Mesodermal cell (in vitro differentiated cells): Measurements from ENCODE around the gene UBE2E3.

Experiments
- H3K27ac ChIP-seq: 2 replicates; pipeline ENCODE4 v1.7.0; 2013; ENCODE audit warnings: mild to moderate bottlenecking, low read depth, low read length, moderate library complexity; ENCODE audit not compliant: severe bottlenecking
- H3K36me3 ChIP-seq: 2 replicates; pipeline ENCODE4 v1.7.1; 2013; ENCODE audit warnings: mild to moderate bottlenecking, low read length, moderate library complexity; ENCODE audit not compliant: control insufficient read depth, insufficient read depth
- H3K4me1 ChIP-seq: one replicate; pipeline ENCODE4 v1.7.1; 2013; ENCODE audit warnings: mild to moderate bottlenecking, low read length; ENCODE audit not compliant: insufficient read depth, control insufficient read depth, poor library complexity, severe bottlenecking
- H3K4me3 ChIP-seq: 2 replicates; pipeline ENCODE4 v1.7.0; 2013; ENCODE audit warnings: low read length, control low read depth, mild to moderate bottlenecking; ENCODE audit not compliant: insufficient read depth, poor library complexity, severe bottlenecking; ENCODE audit errors: extremely low read depth
- H3K9me3 ChIP-seq: 2 replicates; pipeline ENCODE4 v1.7.1; 2013; ENCODE audit warnings: mild to moderate bottlenecking, low read length, moderate library complexity; ENCODE audit not compliant: control insufficient read depth
- WGBS, 2 experiments: methylation state at CpG; one replicate each; pipeline ENCODE4 v1.1.5; 2013; ENCODE audit warnings: missing lambda C conversion rate in 2 of 2; ENCODE audit not compliant: insufficient coverage in 2 of 2; 5-methylcytosine and 5-hydroxymethylcytosine counted together

UBE2E3 gene

GRCh38 chr2:181106789-181107627 is 126.6 kb downstream of the UBE2E3 start:
- Histone ChIP-seq H3K4me3 (no peak overlapping the region), H3K9me3 (no peaks in the 10 kb centered on the region), H3K27ac (no peak overlapping the region), H3K36me3 (no peaks in the 10 kb centered on the region), H3K4me1 (peaks cover 12% of the 10 kb centered on the region)
- WGBS, 2 experiments: 70 to 80% methylated on average over 2 of the region's 2 CpGs

- no CpG with 5 or more reads among the region's 1 CpG for WGBS, 2 experiments
- Histone ChIP-seq H3K4me1 (peaks cover 12% of the 10 kb centered on the region), H3K27ac (no peak overlapping the region), H3K4me3 (no peak overlapping the region), H3K36me3 (no peaks in the 10 kb centered on the region), H3K9me3 (no peaks in the 10 kb centered on the region)
Observed at GRCh38 chr2:181107628-181107945, 127.2 kb downstream of the UBE2E3 start.

GRCh38 chr2:181111059-181111458 is 130.7 kb downstream of the UBE2E3 start:
- Histone ChIP-seq H3K4me1 (peaks cover 10% of the 10 kb centered on the region), H3K27ac (no peak overlapping the region), H3K9me3 (no peaks in the 10 kb centered on the region), H3K4me3 (no peak overlapping the region), H3K36me3 (no peaks in the 10 kb centered on the region)
- no CpG with 5 or more reads among the region's 2 CpGs for WGBS, 2 experiments

GRCh38 chr2:181112916-181113315 is 132.5 kb downstream of the UBE2E3 start:
- Histone ChIP-seq H3K4me3 (no peak overlapping the region), H3K9me3 (no peaks in the 10 kb centered on the region), H3K4me1 (no peaks in the 10 kb centered on the region), H3K27ac (no peak overlapping the region), H3K36me3 (no peaks in the 10 kb centered on the region)
- 100% methylated on average over 1 of the region's 1 CpG for WGBS, 2 experiments
